ENCODE data around the gene PKDREJ. TPM values are rescaled to one million over a fixed set of nuclear protein-coding genes. Genes with fewer than 3 reads are reported as not detected.

PKDREJ gene
- total RNA-seq, 1 experiment from 2014 or later, result not detected

Other genes starting within 250 kb of the PKDREJ start
- 6.3 and 9.1 TPM in 2 replicates for gene PPARA, start 112.8 kb downstream of the PKDREJ start, total RNA-seq (2014; rRNA removed)
- 15.9 and 21.3 TPM in 2 replicates for gene CDPF1, start 13.1 kb downstream of the PKDREJ start, total RNA-seq (2014; rRNA removed)
- 38.0 and 38.6 TPM in 2 replicates for gene TTC38, start 4.7 kb upstream of the PKDREJ start, total RNA-seq (2014; rRNA removed)
- 27.6 and 31.9 TPM in 2 replicates for gene GTSE1, start 33.5 kb upstream of the PKDREJ start, total RNA-seq (2014; rRNA removed)
- gene TRMU, start 72.4 kb upstream of the PKDREJ start, total RNA-seq (2014; rRNA removed), result 53.6 and 59.0 TPM in 2 replicates

Data from LHCN-M2 (cell line).